ENCODE data around the gene GLI2.

- TF ChIP-seq POLR2A (IDR thresholded peaks at IDR 0.05): no peak
- TF ChIP-seq, protein P1, sequence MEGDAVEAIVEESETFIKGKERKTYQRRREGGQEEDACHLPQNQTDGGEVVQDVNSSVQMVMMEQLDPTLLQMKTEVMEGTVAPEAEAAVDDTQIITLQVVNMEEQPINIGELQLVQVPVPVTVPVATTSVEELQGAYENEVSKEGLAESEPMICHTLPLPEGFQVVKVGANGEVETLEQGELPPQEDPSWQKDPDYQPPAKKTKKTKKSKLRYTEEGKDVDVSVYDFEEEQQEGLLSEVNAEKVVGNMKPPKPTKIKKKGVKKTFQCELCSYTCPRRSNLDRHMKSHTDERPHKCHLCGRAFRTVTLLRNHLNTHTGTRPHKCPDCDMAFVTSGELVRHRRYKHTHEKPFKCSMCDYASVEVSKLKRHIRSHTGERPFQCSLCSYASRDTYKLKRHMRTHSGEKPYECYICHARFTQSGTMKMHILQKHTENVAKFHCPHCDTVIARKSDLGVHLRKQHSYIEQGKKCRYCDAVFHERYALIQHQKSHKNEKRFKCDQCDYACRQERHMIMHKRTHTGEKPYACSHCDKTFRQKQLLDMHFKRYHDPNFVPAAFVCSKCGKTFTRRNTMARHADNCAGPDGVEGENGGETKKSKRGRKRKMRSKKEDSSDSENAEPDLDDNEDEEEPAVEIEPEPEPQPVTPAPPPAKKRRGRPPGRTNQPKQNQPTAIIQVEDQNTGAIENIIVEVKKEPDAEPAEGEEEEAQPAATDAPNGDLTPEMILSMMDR (IDR thresholded peaks at IDR 0.05): no peak
Observed at GRCh38 chr2:120751553-120751952, 15.9 kb downstream of the GLI2 start.
